HG03575 (cell line): Measurements from ENCODE around the gene STAT1.
A peak's percentile ranks its signal among the peaks of the same experiment; 100 is the strongest.

ENCODE experiments used
- ATAC-seq: cut with Tn5 transposase; IDR thresholded peaks from one replicate; pipeline ENCODE4 v1.9.1; 2021; ENCODE audit not compliant: unreplicated experiment, insufficient number of reproducible peaks, low FRiP score; ENCODE audit errors: extremely low read depth

STAT1 gene

GRCh38 chr2:191013932-191014652 lies at the start of gene STAT1:
Gene STAT1 (minus strand): TSS chr2:191014171. CDS start chr2:191010003, 4,168 bp downstream.
- ATAC-seq, result peak; percentile 40

GRCh38 chr2:191063584-191063983 lies 49.6 kb upstream of the STAT1 start:
- no peak for ATAC-seq

- no peak for ATAC-seq
Observed at GRCh38 chr2:191061381-191061980, 47.5 kb upstream of the STAT1 start.

- ATAC-seq, result no peak
Observed at GRCh38 chr2:191059308-191059707, 45.3 kb upstream of the STAT1 start.

- no peak for ATAC-seq
Observed at GRCh38 chr2:191056228-191056627, 42.3 kb upstream of the STAT1 start.

- ATAC-seq, result no peak
Observed at GRCh38 chr2:191053256-191053655, 39.3 kb upstream of the STAT1 start.

- no peak for ATAC-seq
Observed at GRCh38 chr2:191051825-191052778, 38.1 kb upstream of the STAT1 start.

GRCh38 chr2:191051177-191051576 lies 37.2 kb upstream of the STAT1 start:
- no peak for ATAC-seq

GRCh38 chr2:191050640-191050987 lies 36.6 kb upstream of the STAT1 start:
- ATAC-seq, result no peak

GRCh38 chr2:191049728-191050639 lies 36.0 kb upstream of the STAT1 start:
- ATAC-seq, result peak; percentile 55

GRCh38 chr2:191048073-191048472 lies 34.1 kb upstream of the STAT1 start:
- ATAC-seq, result no peak

- ATAC-seq, result no peak
Observed at GRCh38 chr2:191045141-191045540, 31.2 kb upstream of the STAT1 start.

GRCh38 chr2:191043438-191043837 lies 29.5 kb upstream of the STAT1 start:
- ATAC-seq, result no peak

GRCh38 chr2:191041418-191042161 lies 27.6 kb upstream of the STAT1 start:
- no peak for ATAC-seq

GRCh38 chr2:191039616-191040015 lies 25.6 kb upstream of the STAT1 start:
- no peak for ATAC-seq

- ATAC-seq, result no peak
Observed at GRCh38 chr2:191038741-191039140, 24.8 kb upstream of the STAT1 start.

- no peak for ATAC-seq
Observed at GRCh38 chr2:191038241-191038725, 24.3 kb upstream of the STAT1 start.

- ATAC-seq, result no peak
Observed at GRCh38 chr2:191037351-191037750, 23.4 kb upstream of the STAT1 start.
